ENCODE measurements around the gene SPTBN5.

The SPTBN5 gene

GRCh38 chr15:41893422-41894250 lies at the start of gene SPTBN5:
TSS of gene SPTBN5 (minus strand) at chr15:41894053. CDS start at chr15:41893497, 556 bp downstream.
- DNase-seq: no peak

DNA sequence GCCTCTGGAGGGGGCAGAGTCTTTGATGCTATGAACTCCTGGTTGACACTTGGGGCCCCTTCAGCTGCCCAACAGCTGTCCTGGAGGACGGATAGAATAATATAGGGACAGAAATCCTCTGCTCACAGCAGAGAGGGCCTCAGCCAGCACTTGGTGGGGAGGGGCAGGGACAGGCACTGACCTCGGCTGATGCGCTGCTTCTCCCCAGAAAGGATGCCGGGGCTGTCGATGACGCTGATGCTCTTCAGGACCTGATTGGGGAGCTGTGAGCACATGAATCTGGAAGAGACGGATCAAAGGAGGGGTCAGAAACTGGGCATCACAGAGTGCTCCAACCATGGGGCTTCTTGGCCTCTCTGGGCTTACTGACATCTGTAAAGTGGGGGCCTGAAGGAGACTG lies 49.0 kb upstream of the SPTBN5 start:
- no peak for DNase-seq

DNA sequence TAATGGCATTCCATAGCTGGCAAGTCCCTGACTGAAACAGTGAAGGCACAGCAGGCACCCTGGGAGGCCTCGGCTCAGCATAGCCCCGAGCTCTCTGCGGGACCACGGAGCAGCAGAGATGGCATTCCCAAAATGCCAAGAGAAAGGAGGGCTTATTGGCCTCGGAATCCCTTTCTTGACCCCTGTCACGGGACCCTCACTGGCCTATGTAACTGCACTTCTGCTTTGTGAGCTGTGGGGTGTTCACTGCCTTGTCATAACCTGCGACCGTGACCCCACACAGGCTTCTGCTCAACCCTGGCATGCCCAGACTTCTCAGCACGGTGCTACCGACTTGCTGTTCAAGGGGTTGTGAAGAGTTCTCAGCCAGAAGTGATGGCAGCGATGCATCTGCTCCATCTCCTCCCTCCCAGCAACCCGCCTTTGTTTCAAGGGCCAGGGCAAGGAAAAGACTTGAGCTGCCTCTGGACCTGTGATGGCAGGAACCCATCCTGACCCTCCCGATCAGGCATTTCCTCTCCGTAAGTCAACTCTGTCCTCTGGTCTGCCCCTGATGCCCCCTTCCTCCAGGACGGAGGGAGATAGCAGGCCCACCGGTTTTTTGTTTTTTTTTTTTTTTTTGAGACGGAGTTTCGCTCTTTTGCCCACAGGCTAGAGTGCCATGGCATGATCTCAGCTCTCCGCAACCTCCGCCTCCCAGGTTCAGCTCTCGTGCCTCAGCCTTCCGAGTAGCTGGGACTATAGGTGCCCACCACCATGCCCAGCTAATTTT lies 48.0 kb upstream of the SPTBN5 start:
- DNase-seq: no peak

DNA sequence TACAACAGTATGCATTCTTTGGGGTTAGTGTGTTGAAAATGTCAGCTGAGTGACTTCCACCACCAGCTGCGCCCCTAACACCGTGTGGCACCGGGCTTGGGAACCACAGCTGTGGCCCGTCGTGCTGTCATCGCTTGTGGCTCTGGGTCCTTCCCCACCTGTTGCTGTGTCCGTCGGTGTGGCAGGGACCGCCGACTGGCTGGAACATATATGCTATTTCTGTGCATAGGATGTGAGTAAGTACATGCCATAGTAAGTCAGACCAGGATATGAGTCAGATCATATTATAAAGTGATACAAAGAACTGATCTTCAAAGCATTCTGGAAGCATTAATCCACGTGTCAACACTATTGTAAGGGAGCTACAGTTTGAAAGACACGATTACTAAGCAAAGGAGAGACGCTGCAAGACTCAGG lies 46.6 kb upstream of the SPTBN5 start:
- DNase-seq: no peak

GRCh38 chr15:41939986-41940385 lies 46.1 kb upstream of the SPTBN5 start:
- no peak for DNase-seq

- peak; percentile 69 for DNase-seq
Measured at GRCh38 chr15:41937568-41937923, 43.7 kb upstream of the SPTBN5 start.

GRCh38 chr15:41936649-41937567 lies 43.1 kb upstream of the SPTBN5 start:
- peak; percentile 69 for DNase-seq

GRCh38 chr15:41936155-41936554 lies 42.3 kb upstream of the SPTBN5 start:
- DNase-seq: no peak

GRCh38 chr15:41935566-41936020 lies 41.7 kb upstream of the SPTBN5 start:
- DNase-seq: no peak

- peak; percentile 38 for DNase-seq
Measured at GRCh38 chr15:41934843-41935242, 41.0 kb upstream of the SPTBN5 start.

- DNase-seq: no peak
Measured at GRCh38 chr15:41933771-41934170, 39.9 kb upstream of the SPTBN5 start.

DNA sequence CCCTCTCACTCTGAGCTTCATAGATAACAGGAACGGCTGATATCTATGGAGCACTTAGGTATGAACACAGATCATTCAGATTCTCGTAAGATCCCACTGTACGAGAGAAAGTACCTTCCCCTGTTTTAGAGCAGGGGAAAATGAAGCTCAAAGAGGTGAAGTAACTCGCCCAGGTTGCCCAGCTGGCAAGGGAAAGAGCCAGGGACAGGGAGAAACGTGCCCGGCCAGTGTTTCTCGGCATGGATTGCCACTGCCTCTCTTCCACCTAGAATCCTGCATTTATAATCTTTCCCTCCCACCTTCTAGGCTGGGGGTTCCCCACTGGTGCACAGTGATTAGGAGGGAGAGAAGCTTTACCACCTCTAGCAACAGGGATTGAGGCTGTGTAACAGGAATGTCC lies 39.5 kb upstream of the SPTBN5 start:
- no peak for DNase-seq

- no peak for DNase-seq
Measured at GRCh38 chr15:41932511-41933289, 38.8 kb upstream of the SPTBN5 start.

DNA sequence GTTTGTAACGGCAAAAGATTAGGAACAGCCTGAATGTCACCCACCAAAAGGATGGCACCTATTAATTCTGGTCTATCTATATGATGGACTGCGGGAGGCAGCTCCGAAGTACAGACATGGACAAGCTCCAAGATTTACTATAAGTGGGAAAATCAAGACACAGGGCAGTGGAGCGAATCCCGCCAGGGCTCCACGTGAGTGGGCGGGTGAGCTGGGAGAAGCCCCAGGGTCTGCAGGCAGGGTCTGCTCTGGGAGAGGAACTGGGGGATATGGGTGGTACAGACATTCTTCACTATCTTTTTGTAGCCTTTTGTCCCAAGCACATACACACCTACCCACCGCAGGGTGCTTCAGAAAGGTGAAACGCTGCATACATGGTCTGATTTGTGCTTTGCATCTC lies 38.2 kb upstream of the SPTBN5 start:
- no peak for DNase-seq

GRCh38 chr15:41930867-41931222 lies 37.0 kb upstream of the SPTBN5 start:
- DNase-seq: no peak

GRCh38 chr15:41930221-41930866 lies 36.5 kb upstream of the SPTBN5 start:
- DNase-seq: no peak

DNA sequence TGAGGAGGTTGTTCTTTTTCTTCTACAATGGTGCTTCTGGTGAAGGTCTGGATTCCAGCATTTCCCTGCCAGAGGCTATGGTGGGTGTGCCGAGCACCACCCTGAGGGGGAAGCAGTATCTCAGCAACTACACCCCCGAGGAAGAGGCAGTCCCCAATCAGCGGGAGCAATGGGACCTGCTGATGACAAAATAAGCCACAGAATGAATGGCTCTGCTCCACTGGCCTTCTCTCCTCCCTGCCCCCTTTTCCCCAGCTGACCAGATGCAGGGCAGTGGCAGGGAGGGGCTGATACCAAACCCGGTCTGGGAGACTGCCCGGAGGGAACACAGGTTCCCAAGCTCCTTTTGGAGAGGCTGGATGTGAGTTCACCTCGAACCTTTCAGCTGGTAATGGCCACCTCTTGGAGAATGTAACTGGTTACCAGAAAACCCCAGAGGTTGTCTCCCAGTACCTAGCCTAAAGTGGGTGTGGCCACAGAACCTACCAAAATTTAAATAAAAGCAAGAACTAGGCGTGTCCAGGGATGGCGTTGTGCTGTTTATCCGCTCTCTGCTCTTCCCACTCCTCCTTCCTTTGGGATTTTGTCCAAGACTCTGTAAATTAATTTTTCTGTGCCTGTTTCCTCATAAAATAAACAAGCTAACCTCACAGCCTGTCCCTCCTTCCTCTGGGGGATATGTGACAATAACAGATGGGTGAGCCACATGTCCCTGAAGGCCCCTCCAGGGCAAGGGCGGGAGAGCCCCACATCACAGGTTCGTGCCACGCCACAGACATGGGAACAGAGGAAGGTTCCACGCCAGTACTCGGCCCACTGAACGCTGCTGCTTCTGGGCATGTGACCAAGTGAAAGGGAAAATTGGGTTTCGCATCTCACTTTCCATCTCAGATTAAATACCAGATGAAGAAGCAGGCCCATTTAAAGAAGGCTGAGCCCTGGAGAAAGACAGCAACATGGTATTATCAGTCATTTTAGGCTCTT lies 35.1 kb upstream of the SPTBN5 start:
- no peak for DNase-seq

DNA sequence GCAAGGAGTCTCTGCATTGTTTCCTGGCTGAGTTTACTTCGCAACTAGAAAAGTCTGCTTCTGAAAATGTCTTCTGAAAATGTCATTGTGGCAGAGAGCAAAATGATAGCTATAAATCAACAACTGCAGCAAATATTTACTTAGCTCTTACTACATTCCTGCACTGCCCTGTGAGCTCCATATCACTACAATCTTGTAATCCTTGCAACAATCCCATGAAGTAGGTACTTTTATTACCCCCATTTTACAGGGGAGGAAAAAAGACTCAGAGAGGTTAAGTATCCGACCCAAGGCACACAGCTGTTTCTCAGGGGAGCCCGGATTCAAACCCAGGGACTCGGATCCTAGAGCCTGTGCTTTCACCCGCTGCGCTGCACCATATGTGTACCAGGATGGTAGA lies 34.2 kb upstream of the SPTBN5 start:
- no peak for DNase-seq

DNA sequence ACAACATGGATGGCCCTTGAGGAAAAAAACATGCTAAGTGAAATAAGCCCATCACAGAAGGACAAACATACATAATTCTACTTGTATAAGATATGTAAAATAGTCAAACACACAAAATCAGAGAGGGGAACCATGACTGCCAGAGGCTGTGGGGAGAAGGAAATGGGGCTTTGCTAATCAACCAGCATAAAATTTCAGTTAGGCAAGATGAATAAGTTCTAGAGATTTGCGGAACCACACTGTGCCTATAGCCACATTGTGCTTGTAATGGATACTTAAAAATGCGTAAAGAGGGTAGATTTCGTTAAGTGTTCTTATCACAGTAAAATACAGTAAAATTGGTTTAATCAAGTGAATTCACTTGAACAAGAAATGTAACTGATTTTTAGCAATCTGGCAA lies 33.7 kb upstream of the SPTBN5 start:
- no peak for DNase-seq
